ENCODE data around the gene EIF4EBP3.

The EIF4EBP3 gene

GRCh38 chr5:140549237-140550144 is 2.0 kb downstream of the EIF4EBP3 start:
- peak; percentile 57 for DNase-seq (ENCODE audit: extremely low read depth, low read depth)

GRCh38 chr5:140550147-140551079 is 3.0 kb downstream of the EIF4EBP3 start:
- no peak for DNase-seq (ENCODE audit: extremely low read depth, low read depth)
- TF ChIP-seq CTCF (IDR thresholded peaks at IDR 0.05; ENCODE audit: low read depth, low read length): no peak

More at GRCh38 chr5:140549237-140550144, 2.0 kb downstream of the EIF4EBP3 start:
- TF ChIP-seq CTCF (IDR thresholded peaks at IDR 0.05; ENCODE audit: low read depth, low read length): no peak

GRCh38 chr5:140551872-140552271 is 4.4 kb downstream of the EIF4EBP3 start:
- no peak for TF ChIP-seq CTCF (IDR thresholded peaks at IDR 0.05; ENCODE audit: low read depth, low read length)
- DNase-seq (ENCODE audit: extremely low read depth, low read depth): no peak

- no peak for TF ChIP-seq CTCF (IDR thresholded peaks at IDR 0.05; ENCODE audit: low read depth, low read length)
- DNase-seq (ENCODE audit: extremely low read depth, low read depth): no peak
Observed at GRCh38 chr5:140553657-140554056, 6.2 kb downstream of the EIF4EBP3 start.

GRCh38 chr5:140554454-140554853 is 7.0 kb downstream of the EIF4EBP3 start:
- no peak for DNase-seq (ENCODE audit: extremely low read depth, low read depth)
- TF ChIP-seq CTCF (IDR thresholded peaks at IDR 0.05; ENCODE audit: low read depth, low read length): no peak

- no peak for DNase-seq (ENCODE audit: extremely low read depth, low read depth)
- TF ChIP-seq CTCF (IDR thresholded peaks at IDR 0.05; ENCODE audit: low read depth, low read length): no peak
Observed at GRCh38 chr5:140555747-140556312, 8.4 kb downstream of the EIF4EBP3 start.
